Neural cell (in vitro differentiated cells): Measurements from ENCODE around the gene ENAH. TPM values are rescaled to one million over a fixed set of nuclear protein-coding genes. Genes with fewer than 3 reads are reported as not detected.

ENCODE experiments used
- H2AFZ ChIP-seq: fragments of 200-600, 300-800 bp; sonication (generic), shearing (Covaris generic); 2 replicates; pipeline ENCODE4 v1.6.0; 2014; ENCODE audit warnings: low read depth, mild to moderate bottlenecking, antibody characterized with exemption, low read length, moderate library complexity
- H3F3A ChIP-seq: fragments of 200-600 bp; shearing (Covaris generic); 2 replicates; pipeline ENCODE4 v1.6.1; 2016; ENCODE audit warnings: mild to moderate bottlenecking, moderate library complexity, mixed read lengths, antibody characterized with exemption, low read length; ENCODE audit not compliant: insufficient read depth, poor library complexity, severe bottlenecking
- H3K27ac ChIP-seq: fragments of 200-600, 300-800 bp; sonication (generic), shearing (Covaris generic); 2 replicates; pipeline ENCODE4 v1.5.1; 2014; ENCODE audit warnings: mild to moderate bottlenecking, low read length, moderate library complexity
- H3K27me3 ChIP-seq: fragments of 300-800, 200-600 bp; sonication (generic), shearing (Covaris generic); 2 replicates; pipeline ENCODE4 v1.6.0; 2014; ENCODE audit warnings: mild to moderate bottlenecking, low read depth, low read length, moderate library complexity; ENCODE audit not compliant: insufficient read depth
- H3K36me3 ChIP-seq: fragments of 300-800, 200-600 bp; sonication (generic), shearing (Covaris generic); 2 replicates; pipeline ENCODE4 v1.5.1; 2014; ENCODE audit warnings: mild to moderate bottlenecking, antibody characterized with exemption, low read length, moderate library complexity; ENCODE audit not compliant: insufficient read depth
- H3K4me2 ChIP-seq: fragments of 300-800, 200-600 bp; sonication (generic), shearing (Covaris generic); 2 replicates; pipeline ENCODE4 v1.6.0; 2014; ENCODE audit warnings: mild to moderate bottlenecking, low read length
- H3K4me3 ChIP-seq: fragments of 300-800, 200-600 bp; sonication (generic), shearing (Covaris generic); 2 replicates; pipeline ENCODE4 v1.5.1; 2014; ENCODE audit warnings: mild to moderate bottlenecking, low read length, moderate library complexity
- H3K79me2 ChIP-seq: fragments of 200-600 bp; shearing (Covaris generic); replicated peaks from 2 replicates; pipeline ENCODE4 v1.6.0; 2014; ENCODE audit warnings: mild to moderate bottlenecking, low read length, moderate library complexity; ENCODE audit not compliant: insufficient read depth
- H3K9ac ChIP-seq: fragments of 300-800, 200-600 bp; sonication (generic), shearing (Covaris generic); 2 replicates; pipeline ENCODE4 v1.6.1; 2016; ENCODE audit warnings: mild to moderate bottlenecking, low read length, mixed read lengths
- H3K9me2 ChIP-seq: fragments of 200-600 bp; shearing (Covaris generic); 2 replicates; pipeline ENCODE4 v1.6.1; 2016; ENCODE audit warnings: mild to moderate bottlenecking, low read length, mixed read lengths; ENCODE audit not compliant: insufficient read depth
- H3K9me3 ChIP-seq: fragments of 200-600, 300-800 bp; sonication (generic), shearing (Covaris generic); 2 replicates; pipeline ENCODE4 v1.6.1; 2016; ENCODE audit warnings: mild to moderate bottlenecking, mixed run types, low read length, moderate library complexity, mixed read lengths
- H4K20me1 ChIP-seq: fragments of 200-600 bp; shearing (Covaris generic); 2 replicates; pipeline ENCODE4 v1.6.1; 2016; ENCODE audit warnings: mild to moderate bottlenecking, mixed run types; ENCODE audit not compliant: insufficient read depth
- CTCF ChIP-seq: fragments of 450-650 bp; IDR thresholded peaks from 2 replicates; pipeline ENCODE4 v1.5.1; 2014; ENCODE audit warnings: antibody characterized with exemption, mild to moderate bottlenecking, moderate library complexity; ENCODE audit not compliant: poor library complexity, severe bottlenecking
- EP300 ChIP-seq: fragments of 450-650 bp; conservative IDR thresholded peaks from 2 replicates; pipeline ENCODE4 v1.6.1; 2014; ENCODE audit warnings: antibody characterized with exemption, mild to moderate bottlenecking, moderate library complexity; ENCODE audit not compliant: poor library complexity, severe bottlenecking
- EZH2 ChIP-seq: fragments of 200-600, 300-800 bp; shearing (Covaris generic), sonication (generic); IDR thresholded peaks from 2 replicates; pipeline ENCODE4 v1.6.1; 2014; ENCODE audit warnings: antibody characterized with exemption, low read length, borderline replicate concordance, mild to moderate bottlenecking; ENCODE audit not compliant: insufficient read depth, poor library complexity, severe bottlenecking
- MXI1 ChIP-seq: fragments of 450-650 bp; conservative IDR thresholded peaks from 2 replicates; pipeline ENCODE4 v1.6.1; 2014; ENCODE audit warnings: antibody characterized with exemption, mild to moderate bottlenecking; ENCODE audit not compliant: poor library complexity, severe bottlenecking
- POLR2AphosphoS5 ChIP-seq: IDR thresholded peaks from 2 replicates; pipeline ENCODE4 v1.6.1; 2012
- RAD21 ChIP-seq: fragments of 450-650 bp; conservative IDR thresholded peaks from 2 replicates; pipeline ENCODE4 v1.6.1; 2014; ENCODE audit warnings: antibody characterized with exemption, mild to moderate bottlenecking, moderate library complexity
- SMC3 ChIP-seq: fragments of 450-650 bp; conservative IDR thresholded peaks from 2 replicates; pipeline ENCODE4 v1.6.1; 2014; ENCODE audit warnings: antibody characterized with exemption, mild to moderate bottlenecking, moderate library complexity; ENCODE audit not compliant: poor library complexity
- TAF1 ChIP-seq: IDR thresholded peaks from 2 replicates; pipeline ENCODE4 v1.6.1; 2012; ENCODE audit warnings: low read depth
- polyA plus RNA-seq: library from polyadenylated mRNA; depleted of rRNA; stranded (reverse); fragments of >200 nt; gene quantifications from 2 replicates; pipeline ENCODE4 v1.2.3, GENCODE V29; 2014
- TF ChIP-seq, protein P1 (sequence below): IDR thresholded peaks from 2 replicates; pipeline ENCODE4 v1.6.1; 2012; ENCODE audit warnings: borderline replicate concordance

ENAH gene
- polyA plus RNA-seq, 1 donor from 2014 or later: 58.4 TPM

GRCh38 chr1:225488676-225489075, 164.2 kb downstream of the ENAH start:
- Histone ChIP-seq H3K9ac (no peak overlapping the region), H4K20me1 (no peaks in the 10 kb centered on the region), H3K27me3 (no peaks in the 10 kb centered on the region), H3F3A (no peaks in the 10 kb centered on the region), H2AFZ (no peak overlapping the region), H3K9me3 (no peaks in the 10 kb centered on the region), H3K79me2 (no peaks in the 10 kb centered on the region), H3K4me2 (no peak overlapping the region), H3K27ac (no peak overlapping the region), H3K4me3 (no peak overlapping the region), H3K9me2 (no peaks in the 10 kb centered on the region), H3K36me3 (no peaks in the 10 kb centered on the region)
- TF ChIP-seq MXI1 (no peak), EP300 (no peak), SMC3 (no peak), POLR2AphosphoS5 (no peak), RAD21 (no peak), TAF1 (no peak), CTCF (no peak), EZH2 (no peak)
- TF ChIP-seq, protein P1, sequence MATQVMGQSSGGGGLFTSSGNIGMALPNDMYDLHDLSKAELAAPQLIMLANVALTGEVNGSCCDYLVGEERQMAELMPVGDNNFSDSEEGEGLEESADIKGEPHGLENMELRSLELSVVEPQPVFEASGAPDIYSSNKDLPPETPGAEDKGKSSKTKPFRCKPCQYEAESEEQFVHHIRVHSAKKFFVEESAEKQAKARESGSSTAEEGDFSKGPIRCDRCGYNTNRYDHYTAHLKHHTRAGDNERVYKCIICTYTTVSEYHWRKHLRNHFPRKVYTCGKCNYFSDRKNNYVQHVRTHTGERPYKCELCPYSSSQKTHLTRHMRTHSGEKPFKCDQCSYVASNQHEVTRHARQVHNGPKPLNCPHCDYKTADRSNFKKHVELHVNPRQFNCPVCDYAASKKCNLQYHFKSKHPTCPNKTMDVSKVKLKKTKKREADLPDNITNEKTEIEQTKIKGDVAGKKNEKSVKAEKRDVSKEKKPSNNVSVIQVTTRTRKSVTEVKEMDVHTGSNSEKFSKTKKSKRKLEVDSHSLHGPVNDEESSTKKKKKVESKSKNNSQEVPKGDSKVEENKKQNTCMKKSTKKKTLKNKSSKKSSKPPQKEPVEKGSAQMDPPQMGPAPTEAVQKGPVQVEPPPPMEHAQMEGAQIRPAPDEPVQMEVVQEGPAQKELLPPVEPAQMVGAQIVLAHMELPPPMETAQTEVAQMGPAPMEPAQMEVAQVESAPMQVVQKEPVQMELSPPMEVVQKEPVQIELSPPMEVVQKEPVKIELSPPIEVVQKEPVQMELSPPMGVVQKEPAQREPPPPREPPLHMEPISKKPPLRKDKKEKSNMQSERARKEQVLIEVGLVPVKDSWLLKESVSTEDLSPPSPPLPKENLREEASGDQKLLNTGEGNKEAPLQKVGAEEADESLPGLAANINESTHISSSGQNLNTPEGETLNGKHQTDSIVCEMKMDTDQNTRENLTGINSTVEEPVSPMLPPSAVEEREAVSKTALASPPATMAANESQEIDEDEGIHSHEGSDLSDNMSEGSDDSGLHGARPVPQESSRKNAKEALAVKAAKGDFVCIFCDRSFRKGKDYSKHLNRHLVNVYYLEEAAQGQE: no peak

DNA sequence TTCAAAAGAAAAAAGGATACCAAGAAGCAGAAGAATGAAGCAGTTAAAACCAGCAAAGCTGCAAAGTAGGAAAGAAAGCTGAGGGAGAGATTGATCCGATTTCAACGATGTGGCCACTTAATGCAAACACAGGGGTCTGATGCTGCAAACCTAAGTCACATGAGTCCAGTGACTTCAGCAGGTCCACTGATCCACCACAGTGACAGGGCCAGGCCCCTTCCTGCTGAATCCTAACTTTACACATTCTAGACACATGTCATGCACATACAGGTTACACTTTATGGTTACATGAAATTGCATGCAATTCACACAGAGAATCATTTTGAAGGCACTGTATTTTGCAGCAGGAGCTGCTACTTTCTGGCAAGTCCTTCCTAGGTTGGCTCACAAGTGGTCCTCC, 166.1 kb downstream of the ENAH start:
- TF ChIP-seq TAF1 (no peak), EZH2 (no peak), EP300 (no peak), MXI1 (no peak), SMC3 (no peak), CTCF (no peak), POLR2AphosphoS5 (no peak), RAD21 (no peak)
- TF ChIP-seq, protein P1: no peak
- no peak overlapping the region for H3K9ac ChIP-seq
- no peaks in the 10 kb centered on the region for H3K27me3 ChIP-seq
- H3K27ac ChIP-seq: no peak overlapping the region
- no peaks in the 10 kb centered on the region for H4K20me1 ChIP-seq
- no peak overlapping the region for H3K4me2 ChIP-seq
- H3K79me2 ChIP-seq: no peaks in the 10 kb centered on the region
- H3K4me3 ChIP-seq: no peak overlapping the region
- no peaks in the 10 kb centered on the region for H3K9me3 ChIP-seq
- H3K9me2 ChIP-seq: no peaks in the 10 kb centered on the region
- H3K36me3 ChIP-seq: no peaks in the 10 kb centered on the region
- H3F3A ChIP-seq: no peaks in the 10 kb centered on the region
- no peak overlapping the region for H2AFZ ChIP-seq
